OCI-LY3 (cell line): ENCODE data around the gene DVL2.
A peak's percentile ranks its signal among the peaks of the same experiment; 100 is the strongest.

Experiments
- H2AFZ ChIP-seq: fragments of 200-600, 300-600 bp; shearing (Covaris generic); 2 replicates; pipeline ENCODE4 v1.6.0; 2014; ENCODE audit warnings: antibody characterized with exemption, low read depth, low read length
- H3K27ac ChIP-seq: fragments of 200-600, 300-600 bp; sonication (generic); 2 replicates; pipeline ENCODE4 v1.5.1; 2014; ENCODE audit warnings: mild to moderate bottlenecking, low read length, moderate library complexity, mixed read lengths
- H3K27me3 ChIP-seq: fragments of 200-600, 300-600 bp; sonication (generic); 2 replicates; pipeline ENCODE4 v1.6.1; 2014; ENCODE audit warnings: low read depth, low read length, mixed read lengths
- H3K36me3 ChIP-seq: fragments of 200-600, 300-600 bp; sonication (generic); replicated peaks from 2 replicates; pipeline ENCODE3; 2014; ENCODE audit warnings: low read depth, low read length, mixed read lengths
- H3K4me1 ChIP-seq: fragments of 300-600, 200-600 bp; sonication (generic); 2 replicates; pipeline ENCODE4 v1.6.1; 2014; ENCODE audit warnings: low read length, mixed read lengths
- H3K4me2 ChIP-seq: fragments of 200-600, 300-600 bp; sonication (generic); 2 replicates; pipeline ENCODE4 v1.6.1; 2014; ENCODE audit warnings: low read length, mixed read lengths
- H3K4me3 ChIP-seq: fragments of 300-600, 200-600 bp; sonication (generic); 2 replicates; pipeline ENCODE4 v1.5.1; 2014; ENCODE audit warnings: antibody characterized with exemption, mild to moderate bottlenecking, low read length, moderate library complexity
- H3K79me2 ChIP-seq: fragments of 300-600, 200-600 bp; shearing (Covaris generic); 2 replicates; pipeline ENCODE4 v1.6.1; 2014; ENCODE audit warnings: mild to moderate bottlenecking, low read length, mixed read lengths
- H3K9ac ChIP-seq: fragments of 300-600, 200-600 bp; shearing (Covaris generic); 2 replicates; pipeline ENCODE4 v1.6.0; 2014; ENCODE audit warnings: mild to moderate bottlenecking, low read length, moderate library complexity
- H3K9me3 ChIP-seq: fragments of 200-600, 300-600 bp; shearing (Covaris generic); 2 replicates; pipeline ENCODE4 v1.6.1; 2014; ENCODE audit warnings: low read length, mixed read lengths; ENCODE audit not compliant: insufficient read depth
- H4K20me1 ChIP-seq: fragments of 200-600, 300-600 bp; sonication (generic); 2 replicates; pipeline ENCODE4 v1.6.1; 2016; ENCODE audit warnings: low read length, mixed read lengths; ENCODE audit not compliant: insufficient read depth
- EZH2phosphoT487 ChIP-seq: fragments of 200-600 bp; shearing (Covaris generic); IDR thresholded peaks from 2 replicates; pipeline ENCODE4 v1.6.1; 2018; ENCODE audit warnings: antibody characterized with exemption, mixed run types, low read depth
- TF ChIP-seq, protein P1 (sequence below): fragments of 200-600, 300-600 bp; sonication (generic); IDR thresholded peaks from 2 replicates; pipeline ENCODE4 v1.5.1; 2014; ENCODE audit warnings: antibody characterized with exemption, low read length, low read depth

DVL2 gene

DNA sequence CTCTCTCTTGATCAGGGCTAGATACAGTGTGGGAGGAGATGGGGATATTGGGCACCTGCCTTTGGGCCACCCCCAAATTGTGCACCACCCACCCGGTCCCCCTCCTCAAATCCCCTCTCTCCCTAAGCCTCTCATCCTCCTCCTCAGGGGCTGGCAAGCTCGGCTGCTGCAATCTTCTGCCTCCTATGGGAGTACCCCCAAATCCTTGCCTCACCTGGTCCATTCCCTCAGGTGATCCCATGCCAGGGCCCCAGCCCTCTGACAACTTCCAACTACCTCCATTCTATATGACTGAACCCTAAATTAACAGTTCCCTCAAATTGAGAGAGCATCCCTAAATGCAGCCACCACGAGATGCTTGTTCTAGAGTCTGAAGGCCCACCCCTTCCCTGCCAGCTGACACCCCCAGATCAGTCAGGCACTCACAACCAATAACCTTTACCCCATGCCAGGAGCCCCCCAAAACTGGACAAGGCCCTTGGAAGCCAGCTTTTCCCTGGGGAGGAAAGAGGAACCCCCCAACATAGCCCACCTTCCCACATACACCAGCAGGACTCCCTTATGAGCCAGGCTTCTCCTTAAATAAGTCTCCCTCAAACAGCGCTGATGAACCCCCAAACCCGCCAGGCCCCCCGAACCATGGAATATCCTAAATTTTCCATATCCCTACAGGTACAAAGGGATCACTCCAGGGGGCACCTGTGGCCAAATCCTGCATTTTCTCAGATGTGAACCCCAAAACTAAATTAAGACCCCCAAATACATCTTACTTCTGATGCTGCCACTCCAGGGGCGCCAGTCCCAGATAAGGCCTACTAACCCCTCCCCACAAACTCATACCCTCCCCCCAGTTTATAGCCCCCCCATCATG lies 17.8 kb downstream of the DVL2 start:
- Histone ChIP-seq H3K4me2 (peak overlapping the region; percentile 94), H3K9me3 (no peaks in the 10 kb centered on the region), H3K4me1 (peaks cover 44% of the 10 kb centered on the region), H3K27me3 (no peaks in the 10 kb centered on the region), H2AFZ (no peak overlapping the region), H3K27ac (no peak overlapping the region), H4K20me1 (no peaks in the 10 kb centered on the region), H3K79me2 (0 out of 2 replicates have a peak, but pooled peaks cover 4% of the 10 kb centered on the region), H3K36me3 (no peaks in the 10 kb centered on the region), H3K4me3 (peak overlapping the region; percentile 79), H3K9ac (peak overlapping the region; percentile 65; the same call in 1 of the 2 replicates)
- TF ChIP-seq, protein P1, sequence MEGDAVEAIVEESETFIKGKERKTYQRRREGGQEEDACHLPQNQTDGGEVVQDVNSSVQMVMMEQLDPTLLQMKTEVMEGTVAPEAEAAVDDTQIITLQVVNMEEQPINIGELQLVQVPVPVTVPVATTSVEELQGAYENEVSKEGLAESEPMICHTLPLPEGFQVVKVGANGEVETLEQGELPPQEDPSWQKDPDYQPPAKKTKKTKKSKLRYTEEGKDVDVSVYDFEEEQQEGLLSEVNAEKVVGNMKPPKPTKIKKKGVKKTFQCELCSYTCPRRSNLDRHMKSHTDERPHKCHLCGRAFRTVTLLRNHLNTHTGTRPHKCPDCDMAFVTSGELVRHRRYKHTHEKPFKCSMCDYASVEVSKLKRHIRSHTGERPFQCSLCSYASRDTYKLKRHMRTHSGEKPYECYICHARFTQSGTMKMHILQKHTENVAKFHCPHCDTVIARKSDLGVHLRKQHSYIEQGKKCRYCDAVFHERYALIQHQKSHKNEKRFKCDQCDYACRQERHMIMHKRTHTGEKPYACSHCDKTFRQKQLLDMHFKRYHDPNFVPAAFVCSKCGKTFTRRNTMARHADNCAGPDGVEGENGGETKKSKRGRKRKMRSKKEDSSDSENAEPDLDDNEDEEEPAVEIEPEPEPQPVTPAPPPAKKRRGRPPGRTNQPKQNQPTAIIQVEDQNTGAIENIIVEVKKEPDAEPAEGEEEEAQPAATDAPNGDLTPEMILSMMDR = no peak
- no peak for TF ChIP-seq EZH2phosphoT487

DNA sequence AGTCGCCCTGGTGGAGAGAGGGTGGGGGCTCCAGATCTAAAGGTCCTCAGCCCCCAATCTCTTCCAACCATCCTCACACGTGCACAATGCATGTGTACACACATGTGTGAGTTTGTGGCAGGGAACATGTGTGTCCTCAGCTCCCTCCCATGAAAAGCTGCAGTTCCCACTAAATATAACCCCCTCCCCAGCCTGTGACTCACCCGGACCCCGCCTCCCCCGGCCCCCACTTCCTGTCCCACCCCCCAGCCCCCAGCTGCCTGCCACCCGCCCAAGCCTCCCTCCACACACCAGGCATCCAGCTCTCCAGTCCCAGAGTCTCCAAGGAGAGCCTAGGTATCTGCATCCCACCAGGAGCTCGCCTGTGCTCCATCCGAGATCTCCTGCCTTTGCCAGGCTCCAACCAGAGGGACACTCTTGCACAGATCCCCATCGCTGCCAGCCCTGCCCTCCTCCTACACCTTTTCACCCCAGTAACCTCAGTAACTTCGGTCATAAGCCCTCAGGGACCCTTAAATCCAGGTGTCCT lies 18.6 kb downstream of the DVL2 start:
- H3K9ac ChIP-seq = no peak overlapping the region
- H3K4me3 ChIP-seq = no peak overlapping the region
- H3K4me2 ChIP-seq = peak overlapping the region; percentile 86; the same call in 1 of the 2 replicates
- H3K4me1 ChIP-seq = peaks cover 44% of the 10 kb centered on the region
- no peaks in the 10 kb centered on the region for H4K20me1 ChIP-seq
- no peak overlapping the region for H2AFZ ChIP-seq
- no peaks in the 10 kb centered on the region for H3K27me3 ChIP-seq
- 0 out of 2 replicates have a peak, but pooled peaks cover 4% of the 10 kb centered on the region for H3K79me2 ChIP-seq
- H3K9me3 ChIP-seq = no peaks in the 10 kb centered on the region
- H3K36me3 ChIP-seq = no peaks in the 10 kb centered on the region
- H3K27ac ChIP-seq = no peak overlapping the region
- TF ChIP-seq, protein P1 = no peak
- TF ChIP-seq EZH2phosphoT487 = no peak

DNA sequence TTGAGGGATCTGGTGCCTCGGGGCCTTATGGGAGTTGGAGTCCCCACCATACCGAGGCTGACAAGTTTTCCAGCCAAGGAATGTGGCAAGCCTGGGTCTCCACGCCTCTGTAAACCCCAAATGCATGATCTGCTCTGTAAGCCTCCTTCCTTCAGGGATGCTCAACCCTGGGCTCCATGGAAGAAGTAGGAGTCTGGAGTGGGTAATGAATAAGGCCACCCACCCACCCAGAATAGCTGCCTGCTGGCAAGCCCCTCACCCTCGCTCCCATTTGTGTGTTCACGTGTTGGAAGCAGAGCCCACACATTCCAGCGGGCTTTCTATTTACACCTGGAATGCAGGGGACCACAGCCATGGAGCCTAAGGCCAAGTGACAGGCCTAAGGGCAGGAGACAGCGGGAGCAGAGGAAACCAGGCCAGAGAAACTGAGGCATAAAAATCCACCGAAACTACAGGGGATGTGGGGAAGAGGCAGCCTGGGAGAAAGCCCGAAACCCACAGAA lies 19.1 kb downstream of the DVL2 start:
- 0 out of 2 replicates have a peak, but pooled peaks cover under 1% of the 10 kb centered on the region for H3K79me2 ChIP-seq
- peaks cover 40% of the 10 kb centered on the region for H3K4me1 ChIP-seq
- peak overlapping the region; percentile 86 for H3K4me2 ChIP-seq
- H3K9ac ChIP-seq = no peak overlapping the region
- no peaks in the 10 kb centered on the region for H4K20me1 ChIP-seq
- H3K9me3 ChIP-seq = no peaks in the 10 kb centered on the region
- H2AFZ ChIP-seq = no peak overlapping the region
- H3K27ac ChIP-seq = no peak overlapping the region
- no peaks in the 10 kb centered on the region for H3K36me3 ChIP-seq
- H3K27me3 ChIP-seq = no peaks in the 10 kb centered on the region
- TF ChIP-seq EZH2phosphoT487 = no peak
- TF ChIP-seq, protein P1 = no peak
- peak overlapping the region; percentile 81 for H3K4me3 ChIP-seq
